22Rv1 (cell line): Measurements from ENCODE around the gene LRRN2.

ENCODE experiments used
- ZFX ChIP-seq: fragments of 450-650 bp; IDR thresholded peaks from 2 replicates; pipeline ENCODE4 v1.6.1; 2017; ENCODE audit warnings: antibody characterized with exemption, borderline replicate concordance
- TF ChIP-seq, protein P1 (sequence below): fragments of 450-650 bp; IDR thresholded peaks from 2 replicates; pipeline ENCODE4 v1.5.1; 2017; ENCODE audit warnings: mild to moderate bottlenecking

GRCh38 chr1:204600968-204601367, 84.6 kb downstream of the LRRN2 start:
- TF ChIP-seq, protein P1, sequence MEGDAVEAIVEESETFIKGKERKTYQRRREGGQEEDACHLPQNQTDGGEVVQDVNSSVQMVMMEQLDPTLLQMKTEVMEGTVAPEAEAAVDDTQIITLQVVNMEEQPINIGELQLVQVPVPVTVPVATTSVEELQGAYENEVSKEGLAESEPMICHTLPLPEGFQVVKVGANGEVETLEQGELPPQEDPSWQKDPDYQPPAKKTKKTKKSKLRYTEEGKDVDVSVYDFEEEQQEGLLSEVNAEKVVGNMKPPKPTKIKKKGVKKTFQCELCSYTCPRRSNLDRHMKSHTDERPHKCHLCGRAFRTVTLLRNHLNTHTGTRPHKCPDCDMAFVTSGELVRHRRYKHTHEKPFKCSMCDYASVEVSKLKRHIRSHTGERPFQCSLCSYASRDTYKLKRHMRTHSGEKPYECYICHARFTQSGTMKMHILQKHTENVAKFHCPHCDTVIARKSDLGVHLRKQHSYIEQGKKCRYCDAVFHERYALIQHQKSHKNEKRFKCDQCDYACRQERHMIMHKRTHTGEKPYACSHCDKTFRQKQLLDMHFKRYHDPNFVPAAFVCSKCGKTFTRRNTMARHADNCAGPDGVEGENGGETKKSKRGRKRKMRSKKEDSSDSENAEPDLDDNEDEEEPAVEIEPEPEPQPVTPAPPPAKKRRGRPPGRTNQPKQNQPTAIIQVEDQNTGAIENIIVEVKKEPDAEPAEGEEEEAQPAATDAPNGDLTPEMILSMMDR, result peak; percentile 39
- TF ChIP-seq ZFX, result no peak
